Keratinocyte (primary cell): ENCODE measurements around the gene NR1I3.

Experiments used
- CTCF ChIP-seq, 3 experiments: IDR thresholded peaks in 1 of 3; conservative IDR thresholded peaks in 1 of 3; optimal IDR thresholded peaks in 1 of 3; 2 replicates in 2 of 3; 3 replicates in 1 of 3; pipeline versions ENCODE3 to v1.5.1; 2011; ENCODE audit warnings: low read length in 3 of 3, mild to moderate bottlenecking in 3 of 3, moderate library complexity in 2 of 3, control low read depth in 1 of 3, inconsistent platforms in 1 of 3; ENCODE audit not compliant: insufficient read depth in 2 of 3; ENCODE audit errors: extremely low read depth in 1 of 3
- EZH2 ChIP-seq: IDR thresholded peaks from one replicate; pipeline ENCODE4 v1.6.1; 2012; ENCODE audit warnings: inconsistent platforms, mild to moderate bottlenecking, low read length, moderate library complexity

- no peak for TF ChIP-seq CTCF (optimal IDR thresholded peaks at IDR 0.05 in 1 of 3, IDR thresholded peaks at IDR 0.05 in 1 of 3, conservative IDR thresholded peaks at IDR 0.05 in 1 of 3; ENCODE audit: extremely low read depth in 1 of 3, insufficient read depth in 2 of 3, low read length in 3 of 3)
- TF ChIP-seq EZH2: no peak
Measured at GRCh38 chr1:161195171-161195570, 42.8 kb downstream of the NR1I3 start.
